H9 (cell line): ENCODE measurements around the gene HCK. TPM values are rescaled to one million over a fixed set of nuclear protein-coding genes. Genes with fewer than 3 reads are reported as not detected.

Experiments
- DNase-seq: peaks from one replicate; pipeline ENCODE4 v3.0.0-alpha.2; 2017
- H2AFZ ChIP-seq: one replicate; pipeline ENCODE4 v1.6.1; 2013; ENCODE audit warnings: mild to moderate bottlenecking, low read length, control low read depth, moderate library complexity
- H2AK5ac ChIP-seq: 2 replicates; pipeline ENCODE4 v1.6.1; 2013; ENCODE audit warnings: low read length, control low read depth, mixed read lengths; ENCODE audit not compliant: insufficient read length
- H2BK120ac ChIP-seq: one replicate; pipeline ENCODE4 v1.6.1; 2013; ENCODE audit warnings: low read depth, mild to moderate bottlenecking, low read length, control low read depth, inconsistent platforms; ENCODE audit not compliant: poor library complexity, severe bottlenecking
- H2BK12ac ChIP-seq: 2 replicates; pipeline ENCODE4 v1.6.1; 2013; ENCODE audit warnings: low read length, control low read depth, mixed read lengths, low read depth; ENCODE audit not compliant: insufficient read length
- H2BK15ac ChIP-seq: 2 replicates; pipeline ENCODE4 v1.6.1; 2013; ENCODE audit warnings: low read depth, low read length, control low read depth
- H2BK20ac ChIP-seq: one replicate; pipeline ENCODE4 v1.6.1; 2013; ENCODE audit warnings: low read depth, mild to moderate bottlenecking, low read length, control low read depth, inconsistent platforms; ENCODE audit not compliant: poor library complexity, severe bottlenecking
- H2BK5ac ChIP-seq: 2 replicates; pipeline ENCODE4 v1.6.1; 2013; ENCODE audit warnings: low read length, control low read depth, mixed read lengths; ENCODE audit not compliant: insufficient read length
- H3K14ac ChIP-seq: 2 replicates; pipeline ENCODE4 v1.6.1; 2013; ENCODE audit warnings: low read length, control low read depth; ENCODE audit not compliant: insufficient read depth
- H3K18ac ChIP-seq: 2 replicates; pipeline ENCODE4 v1.6.1; 2013; ENCODE audit warnings: low read depth, mild to moderate bottlenecking, mixed read lengths, low read length, control low read depth; ENCODE audit not compliant: insufficient read length
- H3K23ac ChIP-seq: 2 replicates; pipeline ENCODE4 v1.6.1; 2013; ENCODE audit warnings: low read length, control low read depth, mixed read lengths, low read depth; ENCODE audit not compliant: insufficient read length
- H3K23me2 ChIP-seq: 2 replicates; pipeline ENCODE4 v1.6.1; 2013; ENCODE audit warnings: low read depth, mild to moderate bottlenecking, mixed read lengths, low read length, control low read depth; ENCODE audit not compliant: insufficient read length, poor library complexity, severe bottlenecking
- H3K27ac ChIP-seq: 2 replicates; pipeline ENCODE4 v1.5.1; 2013; ENCODE audit warnings: low read length, control low read depth, mixed read lengths, low read depth; ENCODE audit not compliant: insufficient read length
- H3K27me3 ChIP-seq: 2 replicates; pipeline ENCODE4 v1.6.1; 2013; ENCODE audit warnings: low read length, control low read depth, inconsistent platforms; ENCODE audit not compliant: insufficient read depth
- H3K4ac ChIP-seq: 2 replicates; pipeline ENCODE4 v1.6.1; 2013; ENCODE audit warnings: low read depth, mild to moderate bottlenecking, control low read depth, inconsistent platforms, low read length, moderate library complexity
- H3K4me1 ChIP-seq: 2 replicates; pipeline ENCODE4 v1.6.1; 2013; ENCODE audit warnings: low read length, control low read depth, inconsistent platforms; ENCODE audit not compliant: insufficient read depth
- H3K4me2 ChIP-seq: 2 replicates; pipeline ENCODE4 v1.6.1; 2013; ENCODE audit warnings: low read length, control low read depth, mixed read lengths; ENCODE audit not compliant: insufficient read length, insufficient read depth
- H3K56ac ChIP-seq: 2 replicates; pipeline ENCODE4 v1.6.1; 2013; ENCODE audit warnings: low read depth, mild to moderate bottlenecking, mixed read lengths, low read length, control low read depth; ENCODE audit not compliant: insufficient read length
- H3K79me1 ChIP-seq: 2 replicates; pipeline ENCODE4 v1.6.1; 2013; ENCODE audit warnings: low read depth, mild to moderate bottlenecking, moderate library complexity, low read length, control low read depth, inconsistent platforms; ENCODE audit not compliant: insufficient read depth, poor library complexity, severe bottlenecking
- H3K79me2 ChIP-seq: 2 replicates; pipeline ENCODE4 v1.6.1; 2013; ENCODE audit warnings: low read length, control low read depth, inconsistent platforms; ENCODE audit not compliant: insufficient read depth
- H3K9ac ChIP-seq: 2 replicates; pipeline ENCODE4 v1.6.1; 2013; ENCODE audit warnings: low read length, control low read depth, mixed read lengths; ENCODE audit not compliant: insufficient read length; ENCODE audit errors: extremely low read depth
- H3K9me3 ChIP-seq: one replicate; pipeline ENCODE4 v1.6.1; 2013; ENCODE audit warnings: low read depth, low read length, inconsistent platforms; ENCODE audit not compliant: control insufficient read depth
- H3T11ph ChIP-seq: one replicate; pipeline ENCODE4 v1.6.1; 2013; ENCODE audit warnings: mild to moderate bottlenecking, low read length, control low read depth, inconsistent platforms
- H4K20me1 ChIP-seq: one replicate; pipeline ENCODE4 v1.6.1; 2013; ENCODE audit not compliant: control insufficient read depth, insufficient read length, insufficient read depth
- H4K5ac ChIP-seq: 2 replicates; pipeline ENCODE4 v1.6.1; 2013; ENCODE audit warnings: low read depth, mild to moderate bottlenecking, mixed read lengths, low read length, control low read depth; ENCODE audit not compliant: insufficient read length
- H4K8ac ChIP-seq: replicated peaks from 2 replicates; pipeline ENCODE4 v1.6.1; 2013; ENCODE audit warnings: low read length, control low read depth, mixed read lengths, low read depth; ENCODE audit not compliant: insufficient read length
- H4K91ac ChIP-seq: 2 replicates; pipeline ENCODE4 v1.6.1; 2013; ENCODE audit warnings: low read depth, mild to moderate bottlenecking, moderate library complexity, mixed read lengths, low read length, control low read depth; ENCODE audit not compliant: insufficient read length
- H3K27ac Mint-ChIP-seq, 3 experiments: 2 replicates in 2 of 3; 3 replicates in 1 of 3; pipeline ENCODE4 v1.8.0; 2020 to 2021; ENCODE audit warnings: mixed read lengths in 3 of 3, mild to moderate bottlenecking in 1 of 3, moderate library complexity in 1 of 3
- H3K27me3 Mint-ChIP-seq: 2 replicates; pipeline ENCODE4 v1.8.0; 2021; ENCODE audit warnings: low read depth, mild to moderate bottlenecking, moderate library complexity, mixed read lengths
- H3K36me3 Mint-ChIP-seq, 3 experiments: 2 replicates in 2 of 3; 3 replicates in 1 of 3; pipeline ENCODE4 v1.8.0; 2020 to 2021; ENCODE audit warnings: low read depth in 3 of 3, mixed read lengths in 3 of 3; ENCODE audit not compliant: insufficient read depth in 1 of 3
- H3K4me1 Mint-ChIP-seq, 2 experiments: 2 replicates each; pipeline ENCODE4 v1.8.0; 2020; ENCODE audit warnings: mixed read lengths in 2 of 2
- H3K4me3 Mint-ChIP-seq, 2 experiments: 2 replicates in 1 of 2; 3 replicates in 1 of 2; pipeline ENCODE4 v1.8.0; 2020 to 2021; ENCODE audit warnings: mild to moderate bottlenecking in 2 of 2, mixed read lengths in 2 of 2, moderate library complexity in 1 of 2
- H3K9me3 Mint-ChIP-seq, 2 experiments: 2 replicates in 1 of 2; 3 replicates in 1 of 2; pipeline ENCODE4 v1.8.0; 2020; ENCODE audit warnings: mild to moderate bottlenecking in 2 of 2, mixed read lengths in 2 of 2, moderate library complexity in 1 of 2
- WGBS: extraction: QIAGEN DNeasy Blood & Tissue Kit; methylation state at CpG from one replicate; pipeline ENCODE4 v1.1.7; 2013; ENCODE audit warnings: missing lambda C conversion rate, low lambda C conversion rate, mixed read lengths; ENCODE audit not compliant: insufficient read length; ENCODE audit errors: extremely low coverage; 5-methylcytosine and 5-hydroxymethylcytosine counted together
- total RNA-seq: library from RNA; stranded (reverse); gene quantifications from 2 replicates; pipeline ENCODE4 v1.2.1, GENCODE V29; 2021
- TF ChIP-seq, protein P1 (sequence below): fragments of 200-600 bp; sonication (generic); conservative IDR thresholded peaks from 3 replicates; pipeline ENCODE4 v1.8.0; 2021; ENCODE audit warnings: antibody characterized with exemption, mild to moderate bottlenecking

The HCK gene
- total RNA-seq, 1 experiment from 2014 or later: 1.7 TPM

DNA sequence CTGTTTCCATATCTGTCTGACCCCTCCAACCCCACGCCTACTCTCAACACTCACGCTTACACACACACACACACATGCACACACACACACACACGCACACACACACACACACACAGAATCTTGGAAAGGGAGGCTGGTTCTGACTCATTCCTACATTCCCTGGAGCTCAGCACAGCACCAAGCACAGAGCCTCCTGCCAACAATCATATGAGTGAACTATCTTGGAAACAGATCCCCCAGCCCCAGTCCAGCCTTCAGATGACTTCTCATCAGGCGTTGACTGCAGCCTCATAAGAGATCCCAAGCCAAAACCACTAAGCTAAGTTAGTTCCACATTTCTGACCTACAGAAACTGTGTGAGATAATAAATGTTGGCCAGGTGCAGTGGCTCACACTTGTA lies 14.1 kb upstream of the HCK start:
- Histone ChIP-seq H2AK5ac (no peak overlapping the region), H3K23me2 (no peaks in the 10 kb centered on the region), H4K8ac (no peak overlapping the region), H3K9ac (no peak overlapping the region), H3K79me1 (no peaks in the 10 kb centered on the region), H3K14ac (no peak overlapping the region), H3K27me3 (no peaks in the 10 kb centered on the region), H2BK120ac (no peak overlapping the region), H3K9me3 (no peaks in the 10 kb centered on the region), H3K4me1 (no peaks in the 10 kb centered on the region; the same call in 1 of the 2 replicates), H2AFZ (no peak overlapping the region), H2BK20ac (no peak overlapping the region), H4K91ac (no peak overlapping the region), H2BK12ac (no peak overlapping the region), H3K18ac (no peak overlapping the region), H2BK15ac (no peak overlapping the region), H3K4ac (no peak overlapping the region), H3K27ac (no peak overlapping the region), H3K79me2 (no peaks in the 10 kb centered on the region), H2BK5ac (no peak overlapping the region), H3K56ac (no peak overlapping the region), H4K20me1 (no peaks in the 10 kb centered on the region), H3K23ac (no peak overlapping the region), H3K4me2 (no peak overlapping the region), H4K5ac (no peak overlapping the region), H3T11ph (no peak overlapping the region)
- H3K36me3 Mint-ChIP-seq: peaks cover 0 to 5% (median 0%) of the 10 kb centered on the region in 3 experiments; a peak in 1 of 7 replicates
- peaks cover 27 to 39% of the 10 kb centered on the region in 2 experiments for H3K4me1 Mint-ChIP-seq
- no peak overlapping the region for H3K4me3 Mint-ChIP-seq
- peaks cover 0 to 4% of the 10 kb centered on the region in 2 experiments; a peak in 1 of 5 replicates for H3K9me3 Mint-ChIP-seq
- no peak overlapping the region for H3K27ac Mint-ChIP-seq
- TF ChIP-seq, protein P1, sequence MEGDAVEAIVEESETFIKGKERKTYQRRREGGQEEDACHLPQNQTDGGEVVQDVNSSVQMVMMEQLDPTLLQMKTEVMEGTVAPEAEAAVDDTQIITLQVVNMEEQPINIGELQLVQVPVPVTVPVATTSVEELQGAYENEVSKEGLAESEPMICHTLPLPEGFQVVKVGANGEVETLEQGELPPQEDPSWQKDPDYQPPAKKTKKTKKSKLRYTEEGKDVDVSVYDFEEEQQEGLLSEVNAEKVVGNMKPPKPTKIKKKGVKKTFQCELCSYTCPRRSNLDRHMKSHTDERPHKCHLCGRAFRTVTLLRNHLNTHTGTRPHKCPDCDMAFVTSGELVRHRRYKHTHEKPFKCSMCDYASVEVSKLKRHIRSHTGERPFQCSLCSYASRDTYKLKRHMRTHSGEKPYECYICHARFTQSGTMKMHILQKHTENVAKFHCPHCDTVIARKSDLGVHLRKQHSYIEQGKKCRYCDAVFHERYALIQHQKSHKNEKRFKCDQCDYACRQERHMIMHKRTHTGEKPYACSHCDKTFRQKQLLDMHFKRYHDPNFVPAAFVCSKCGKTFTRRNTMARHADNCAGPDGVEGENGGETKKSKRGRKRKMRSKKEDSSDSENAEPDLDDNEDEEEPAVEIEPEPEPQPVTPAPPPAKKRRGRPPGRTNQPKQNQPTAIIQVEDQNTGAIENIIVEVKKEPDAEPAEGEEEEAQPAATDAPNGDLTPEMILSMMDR: no peak
- H3K27me3 Mint-ChIP-seq: peaks cover 18% of the 10 kb centered on the region
- DNase-seq: no peak
- WGBS: no CpG with 5 or more reads among the region's 4 CpGs
